Stomach (tissue), 4 donors: ENCODE results near the gene HSPB9.

Experiments
- CTCF ChIP-seq, 7 experiments: fragments of 450-650 bp in 4 of 7; fragments of 200-600 bp in 3 of 7; sonication (generic) in 3 of 7; IDR thresholded peaks; one replicate each; pipeline ENCODE4 v1.5.1; 2016 to 2019; ENCODE audit warnings: antibody characterized with exemption in 7 of 7, control low read depth in 2 of 7, mild to moderate bottlenecking in 1 of 7
- EP300 ChIP-seq: sonication (generic); formaldehyde crosslinking; IDR thresholded peaks from one replicate; pipeline ENCODE4 v1.6.1; 2017; ENCODE audit warnings: antibody characterized with exemption
- POLR2A ChIP-seq, 4 donors: fragments of 450-650 bp; IDR thresholded peaks; one replicate each; pipeline ENCODE4 v1.6.1; 2016; ENCODE audit warnings: antibody characterized with exemption in 4 of 4, control low read depth in 2 of 4, mild to moderate bottlenecking in 1 of 4, moderate library complexity in 1 of 4
- POLR2AphosphoS5 ChIP-seq, 3 donors: sonication (generic); formaldehyde crosslinking; IDR thresholded peaks; one replicate each; pipeline ENCODE4 v1.6.1; 2016; ENCODE audit warnings: antibody characterized with exemption in 3 of 3

- TF ChIP-seq CTCF (IDR thresholded peaks at IDR 0.05): no peak
- TF ChIP-seq POLR2A (IDR thresholded peaks at IDR 0.05): no peak
- TF ChIP-seq EP300: no peak
- no peak for TF ChIP-seq POLR2AphosphoS5 (IDR thresholded peaks at IDR 0.05)
Measured at GRCh38 chr17:42165751-42166150, 43.1 kb downstream of the HSPB9 start.
